Retinal pigment epithelial cell (primary cell): ENCODE results near the gene S1PR4.
"Not testable (repeated sequence)": the region's sequence is repeated elsewhere in the genome, so short reads cannot be mapped to it uniquely, and the experiment has no call there.

Source experiments
- DNase-seq: peaks from one replicate; pipeline ENCODE4 v3.0.0-alpha.2; 2010; ENCODE audit warnings: low read depth
- H3K4me3 ChIP-seq: 2 replicates; pipeline ENCODE4 v1.5.1; 2011; ENCODE audit warnings: mild to moderate bottlenecking, low read length, control low read depth, moderate library complexity
- TF ChIP-seq, protein P1 (sequence below): conservative IDR thresholded peaks from 2 replicates; pipeline ENCODE4 v1.5.1; 2011; ENCODE audit warnings: low read depth, low read length, control low read depth, inconsistent platforms

S1PR4 gene

GRCh38 chr19:3188627-3189596 lies 10.3 kb downstream of the S1PR4 start:
- H3K4me3 ChIP-seq: no peak overlapping the region
- TF ChIP-seq, protein P1, sequence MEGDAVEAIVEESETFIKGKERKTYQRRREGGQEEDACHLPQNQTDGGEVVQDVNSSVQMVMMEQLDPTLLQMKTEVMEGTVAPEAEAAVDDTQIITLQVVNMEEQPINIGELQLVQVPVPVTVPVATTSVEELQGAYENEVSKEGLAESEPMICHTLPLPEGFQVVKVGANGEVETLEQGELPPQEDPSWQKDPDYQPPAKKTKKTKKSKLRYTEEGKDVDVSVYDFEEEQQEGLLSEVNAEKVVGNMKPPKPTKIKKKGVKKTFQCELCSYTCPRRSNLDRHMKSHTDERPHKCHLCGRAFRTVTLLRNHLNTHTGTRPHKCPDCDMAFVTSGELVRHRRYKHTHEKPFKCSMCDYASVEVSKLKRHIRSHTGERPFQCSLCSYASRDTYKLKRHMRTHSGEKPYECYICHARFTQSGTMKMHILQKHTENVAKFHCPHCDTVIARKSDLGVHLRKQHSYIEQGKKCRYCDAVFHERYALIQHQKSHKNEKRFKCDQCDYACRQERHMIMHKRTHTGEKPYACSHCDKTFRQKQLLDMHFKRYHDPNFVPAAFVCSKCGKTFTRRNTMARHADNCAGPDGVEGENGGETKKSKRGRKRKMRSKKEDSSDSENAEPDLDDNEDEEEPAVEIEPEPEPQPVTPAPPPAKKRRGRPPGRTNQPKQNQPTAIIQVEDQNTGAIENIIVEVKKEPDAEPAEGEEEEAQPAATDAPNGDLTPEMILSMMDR: no peak
- DNase-seq: no peak

GRCh38 chr19:3189702-3190469 lies 11.3 kb downstream of the S1PR4 start:
- H3K4me3 ChIP-seq: no peak overlapping the region
- no peak for DNase-seq
- TF ChIP-seq, protein P1: no peak

DNA sequence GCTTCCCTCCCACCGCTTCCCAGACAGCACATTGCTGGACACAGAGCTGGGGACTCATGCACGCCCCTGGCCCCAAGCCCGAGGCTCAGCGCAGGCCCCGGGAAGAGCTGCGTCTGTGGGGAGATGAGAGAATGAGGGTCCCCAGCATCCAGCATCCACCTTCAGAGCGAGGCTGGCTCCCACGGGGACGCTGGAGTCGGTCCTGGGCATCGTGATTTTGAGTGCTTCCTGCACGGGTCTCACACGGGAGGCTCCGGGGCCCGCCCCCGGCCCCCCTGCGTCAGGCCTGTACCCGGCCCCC lies 11.9 kb downstream of the S1PR4 start:
- H3K4me3 ChIP-seq: no peak overlapping the region
- TF ChIP-seq, protein P1: no peak
- DNase-seq: no peak

DNA sequence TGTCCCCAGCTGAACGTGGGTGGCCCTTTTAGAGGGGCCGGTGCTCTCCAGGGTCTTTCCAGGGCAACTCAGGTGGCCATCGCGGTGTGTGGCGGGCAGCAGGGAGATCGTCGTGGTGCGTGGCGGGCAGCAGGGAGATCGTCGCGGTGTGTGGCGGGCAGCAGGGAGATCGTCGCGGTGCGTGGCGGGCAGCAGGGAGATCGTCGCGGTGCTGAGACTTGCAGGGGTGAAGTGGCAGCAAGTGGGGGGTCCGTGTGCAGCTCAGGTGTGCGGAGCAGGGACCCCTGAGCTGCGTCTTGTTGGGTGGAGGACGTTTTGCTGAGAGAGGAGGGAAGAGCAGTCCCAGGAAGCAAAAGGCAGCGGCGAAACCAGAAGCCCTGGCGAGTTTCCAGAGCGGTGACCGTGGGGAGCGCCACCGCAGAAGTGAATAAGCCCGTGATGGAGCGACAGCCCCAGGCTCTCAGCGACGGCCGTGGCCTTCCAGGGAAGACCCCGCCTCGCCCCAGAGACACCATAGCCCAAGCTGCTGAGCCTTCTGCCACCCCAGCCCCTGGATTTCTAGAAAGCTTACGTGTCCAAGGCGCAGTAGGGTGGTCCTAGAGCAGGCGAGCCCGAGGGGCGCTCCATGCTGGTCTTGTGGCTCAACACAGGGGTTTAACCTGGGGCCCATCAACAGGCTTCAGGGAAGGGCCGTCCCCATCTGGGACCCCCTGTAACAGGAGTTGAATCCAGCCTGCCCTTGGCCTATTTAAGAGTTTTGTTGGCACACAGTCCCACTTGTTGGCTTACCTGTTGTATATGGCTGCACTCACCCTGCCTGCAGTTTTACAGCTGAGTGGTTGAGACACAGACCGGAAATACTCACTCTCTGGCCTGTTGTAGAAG lies 12.6 kb downstream of the S1PR4 start:
- TF ChIP-seq, protein P1: no peak
- no peak for DNase-seq
- no peak overlapping the region for H3K4me3 ChIP-seq

DNA sequence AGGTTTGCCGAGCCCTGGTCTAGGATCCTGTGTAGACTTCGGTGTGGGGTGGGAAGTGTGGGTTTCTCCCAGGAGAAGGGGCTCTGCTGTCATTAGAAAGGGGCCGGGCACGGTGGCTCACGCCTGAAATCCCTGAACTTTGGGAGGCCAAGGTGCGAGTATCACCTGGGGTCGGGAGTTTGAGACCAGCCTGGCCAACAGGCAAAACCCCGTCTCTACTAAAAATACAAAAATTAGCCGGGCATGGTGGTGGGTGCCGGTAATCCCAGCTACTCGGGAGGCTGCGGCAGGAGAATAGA lies 13.2 kb downstream of the S1PR4 start:
- not testable (repeated sequence) for H3K4me3 ChIP-seq, DNase-seq

DNA sequence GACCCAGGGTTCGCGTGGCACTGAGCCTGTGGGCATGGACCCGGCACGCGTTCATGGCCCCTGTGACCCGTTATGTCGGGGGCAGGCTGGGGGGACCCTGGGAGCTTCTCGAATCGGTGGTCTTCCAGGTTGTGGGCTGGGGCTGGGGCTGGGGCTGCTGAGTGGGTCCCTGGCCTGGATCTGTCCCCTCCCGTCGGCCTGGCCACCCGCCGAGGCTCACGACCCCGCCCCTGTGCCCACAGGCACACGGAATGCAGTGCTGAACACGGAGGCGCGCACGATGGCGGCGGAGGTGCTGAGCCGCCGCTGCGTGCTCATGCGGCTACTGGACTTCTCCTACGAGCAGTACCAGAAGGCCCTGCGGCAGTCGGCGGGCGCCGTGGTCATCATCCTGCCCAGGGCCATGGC lies 13.7 kb downstream of the S1PR4 start:
- DNase-seq: no peak
- H3K4me3 ChIP-seq: no peak overlapping the region
- TF ChIP-seq, protein P1: no peak

DNA sequence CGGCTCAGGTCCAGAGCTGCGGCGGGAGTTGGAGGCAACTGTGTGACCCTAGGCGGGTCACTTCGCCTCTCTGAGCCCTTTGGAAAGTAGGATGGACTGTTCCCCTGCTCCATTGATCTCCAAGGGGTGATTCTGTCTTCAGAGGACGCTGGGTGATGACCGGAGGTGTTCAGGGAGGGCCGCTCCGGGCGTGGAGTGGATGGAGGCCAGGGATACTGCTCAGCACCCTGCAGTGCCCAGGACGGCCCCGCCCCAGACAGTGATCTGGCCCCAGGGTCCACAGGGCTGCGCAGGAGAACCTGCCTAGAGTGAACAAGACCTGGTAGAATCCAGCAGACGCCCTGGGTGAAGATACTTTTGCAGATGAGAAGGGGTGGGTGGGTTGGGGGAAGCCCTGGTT lies 14.1 kb downstream of the S1PR4 start:
- TF ChIP-seq, protein P1: no peak
- H3K4me3 ChIP-seq: no peak overlapping the region
- DNase-seq: no peak
